HG02943 (cell line): ENCODE measurements around the gene MYT1.
"Not testable (repeated sequence)": the region's sequence is repeated elsewhere in the genome, so short reads cannot be mapped to it uniquely, and the experiment has no call there.

Experiments used
- ATAC-seq: cut with Tn5 transposase; IDR thresholded peaks from one replicate; pipeline ENCODE4 v1.9.1; 2021; ENCODE audit warnings: mild to moderate bottlenecking, low read depth, moderate library complexity; ENCODE audit not compliant: unreplicated experiment

MYT1 gene

DNA sequence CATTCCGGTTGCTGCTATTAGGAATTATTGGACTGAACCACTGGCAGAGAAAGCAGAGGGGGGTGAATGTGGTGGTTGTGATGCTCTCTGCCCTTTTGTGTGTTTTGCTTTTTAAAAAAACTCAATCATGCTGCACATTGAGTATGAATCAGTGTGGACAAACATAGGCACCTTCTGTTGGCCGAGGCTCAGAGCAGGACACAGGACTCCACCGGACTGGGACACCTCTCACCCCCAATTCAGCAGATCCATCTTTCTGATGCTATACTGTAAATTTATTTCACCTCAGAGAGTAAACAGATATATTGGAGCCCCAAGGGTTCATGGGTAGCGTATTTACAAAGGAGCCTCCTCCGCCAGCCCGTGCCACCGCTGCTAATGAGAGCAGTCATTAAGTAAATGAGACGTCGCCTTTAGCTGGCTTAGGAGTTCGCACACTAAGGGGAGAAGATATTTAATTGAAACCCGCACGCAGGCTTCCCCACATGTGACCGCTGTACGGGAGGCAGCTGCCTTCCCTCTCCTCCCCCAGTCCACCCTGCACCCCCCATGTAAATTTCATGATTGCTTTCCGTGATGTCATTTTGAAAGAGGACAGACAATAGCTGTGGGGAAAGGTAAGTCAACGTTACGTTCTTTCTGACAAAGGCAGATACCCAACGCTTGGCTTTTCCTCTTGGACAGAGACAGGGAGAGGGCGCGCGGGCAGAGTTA, at the start of gene MYT1:
TSS of gene MYT1 (plus strand) at position 330 of the 714 bp plus-strand sequence. CDS start 34,410 bp downstream, outside the sequence.
- ATAC-seq: no peak

DNA sequence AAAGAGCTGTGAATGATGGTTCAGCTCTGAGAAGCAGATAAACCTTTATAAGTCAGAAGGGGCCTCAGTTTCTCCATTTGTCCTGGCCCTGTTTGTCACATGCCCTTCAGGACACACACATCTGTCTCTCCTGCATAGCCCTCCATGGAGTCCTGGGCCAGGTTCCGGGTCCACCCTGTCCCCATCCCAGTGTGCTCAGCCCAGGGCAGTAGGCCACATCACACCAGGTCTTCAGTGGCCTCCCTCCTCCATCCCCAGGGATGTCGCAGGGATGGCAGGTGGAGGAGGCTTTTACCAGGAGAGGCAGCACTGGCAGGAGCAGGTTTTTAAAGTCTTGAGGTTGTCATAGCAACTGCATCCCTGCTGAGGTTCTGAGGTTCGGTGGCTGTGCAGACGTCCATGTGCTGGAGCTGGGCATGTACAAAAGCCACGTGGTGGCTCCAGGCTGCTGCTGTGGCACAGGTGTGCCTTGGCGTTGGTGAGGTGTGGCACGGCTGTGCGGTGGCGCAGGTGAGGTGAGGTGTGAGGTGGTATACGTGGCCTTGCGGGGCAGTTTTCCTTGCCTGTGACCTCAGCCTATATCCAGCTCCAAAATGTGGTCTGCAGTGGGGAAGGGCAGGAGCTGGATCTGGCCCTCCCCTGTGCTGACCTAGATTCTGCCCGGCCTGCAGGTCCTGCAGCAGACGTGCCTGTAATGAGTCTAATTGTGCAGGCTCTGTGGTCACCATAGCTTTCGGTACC, 48.9 kb upstream of the MYT1 start:
- no peak for ATAC-seq

- no peak for ATAC-seq
Measured at GRCh38 chr20:64116016-64116415, 48.2 kb upstream of the MYT1 start.

DNA sequence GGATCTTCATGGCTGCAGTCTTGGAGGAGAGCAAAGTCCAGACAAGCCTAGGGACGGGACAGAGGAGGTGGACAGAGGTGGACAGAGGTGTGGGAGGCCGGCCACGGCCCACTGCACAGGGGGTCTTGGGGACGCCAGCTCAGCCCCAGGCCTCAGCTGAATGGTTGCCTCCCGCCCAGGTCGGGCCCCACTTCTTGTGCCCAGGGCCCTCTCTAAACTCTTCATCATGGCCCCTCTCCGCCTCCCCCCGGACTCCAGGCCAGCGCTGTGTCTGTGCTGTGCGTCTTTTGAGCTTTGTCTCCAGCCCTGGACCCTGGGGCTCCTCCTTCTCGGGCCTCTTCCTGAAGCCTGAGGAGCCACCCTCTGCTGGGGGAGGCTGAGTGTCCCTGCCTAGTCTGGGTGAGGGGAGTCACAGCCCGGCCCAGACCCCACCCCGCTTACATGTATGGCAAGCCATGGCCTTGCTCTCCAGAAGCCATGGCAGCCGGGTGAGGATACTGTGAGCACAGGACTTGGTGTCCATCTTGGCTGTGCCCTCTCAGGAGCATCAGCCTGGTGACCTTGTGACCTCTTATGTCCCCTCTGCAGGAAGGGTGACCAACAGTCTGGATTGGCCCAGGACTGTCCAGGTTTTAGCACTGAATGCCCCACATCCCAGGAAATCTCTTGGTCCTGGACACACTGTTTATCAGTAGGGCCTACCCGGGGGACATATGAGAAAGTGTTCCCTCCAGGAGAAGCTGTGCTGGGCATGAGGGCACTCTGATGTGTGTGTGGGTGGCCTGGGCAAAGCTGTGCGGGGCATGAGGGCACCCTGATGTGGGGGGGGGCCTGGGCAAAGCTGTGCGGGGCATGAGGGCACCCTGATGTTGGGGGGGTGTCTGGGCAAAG, 47.5 kb upstream of the MYT1 start:
- no peak for ATAC-seq

GRCh38 chr20:64117432-64117777, 46.8 kb upstream of the MYT1 start:
- ATAC-seq: not testable (repeated sequence)

GRCh38 chr20:64119301-64119680, 45.0 kb upstream of the MYT1 start:
- no peak for ATAC-seq

- ATAC-seq: no peak
Measured at GRCh38 chr20:64119681-64120341, 44.4 kb upstream of the MYT1 start.

DNA sequence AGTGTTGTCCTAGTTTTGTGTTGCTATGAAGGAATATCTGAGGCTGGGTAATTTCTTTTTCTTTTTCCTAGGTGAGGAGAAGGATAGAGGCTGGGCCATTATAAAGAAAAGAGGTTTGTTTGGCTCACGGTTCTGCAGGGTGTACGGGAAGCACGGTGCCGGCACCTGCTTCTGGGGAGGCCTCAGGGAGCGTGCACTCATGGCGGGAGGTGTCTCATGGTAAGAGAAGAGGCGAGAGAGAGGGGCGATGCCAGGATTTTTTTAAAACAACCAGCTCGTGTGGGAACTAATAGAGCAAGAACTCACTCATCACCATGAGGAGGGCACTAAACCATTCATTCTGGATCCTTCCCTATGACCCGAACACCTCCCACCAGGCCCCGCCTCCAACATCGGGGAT, 42.7 kb upstream of the MYT1 start:
- no peak for ATAC-seq

DNA sequence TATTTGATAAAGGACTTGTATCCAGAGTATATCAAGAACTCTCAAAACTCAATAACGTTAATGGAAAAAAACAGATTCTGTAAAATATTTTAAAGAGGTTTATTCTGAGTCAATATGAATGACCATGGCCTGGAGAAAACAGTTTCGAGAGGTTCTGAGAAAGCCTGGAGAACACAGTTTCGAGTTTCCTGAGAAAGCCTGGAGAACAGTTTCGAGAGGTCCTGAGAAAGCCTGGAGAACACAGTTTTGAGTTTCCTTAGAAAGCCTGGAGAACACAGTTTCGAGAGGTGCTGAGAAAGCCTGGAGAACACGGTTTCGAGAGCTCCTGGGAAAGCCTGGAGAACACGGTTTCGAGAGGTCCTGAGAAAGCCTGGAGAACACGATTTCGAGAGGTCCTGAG, 41.3 kb upstream of the MYT1 start:
- ATAC-seq: not testable (repeated sequence)

- not testable (repeated sequence) for ATAC-seq
Measured at GRCh38 chr20:64123517-64123916, 40.7 kb upstream of the MYT1 start.

DNA sequence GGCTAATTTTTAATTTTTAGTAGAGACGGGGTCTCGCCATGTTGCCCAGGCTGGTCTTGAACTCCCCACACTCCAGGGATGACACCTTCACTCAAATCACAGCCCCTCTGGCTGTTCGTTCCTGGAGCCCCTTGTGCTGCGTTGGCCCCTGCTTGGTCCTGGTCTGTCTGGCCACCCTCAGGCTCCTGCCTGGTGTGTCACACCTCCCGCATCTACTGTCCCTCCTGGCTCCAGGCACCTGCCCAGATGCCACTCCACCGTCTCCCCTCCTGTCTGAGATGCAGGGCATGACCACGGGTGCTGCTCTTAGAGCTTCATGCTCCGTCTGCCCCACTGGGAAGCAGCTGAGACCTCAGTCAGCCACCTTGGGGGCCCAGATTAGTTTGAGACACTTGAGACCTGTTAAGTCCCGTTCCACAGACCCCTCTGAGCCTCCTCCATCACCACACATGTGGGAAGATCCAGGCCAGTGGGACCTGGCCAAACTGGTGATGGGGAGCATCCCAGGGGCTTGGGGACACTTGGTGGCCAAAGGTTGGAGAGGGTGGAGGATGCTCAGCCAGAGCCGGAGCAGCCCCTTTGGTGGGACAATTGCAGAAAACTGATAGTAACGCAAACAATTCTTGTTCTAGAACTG, 35.0 kb upstream of the MYT1 start:
- ATAC-seq: no peak

DNA sequence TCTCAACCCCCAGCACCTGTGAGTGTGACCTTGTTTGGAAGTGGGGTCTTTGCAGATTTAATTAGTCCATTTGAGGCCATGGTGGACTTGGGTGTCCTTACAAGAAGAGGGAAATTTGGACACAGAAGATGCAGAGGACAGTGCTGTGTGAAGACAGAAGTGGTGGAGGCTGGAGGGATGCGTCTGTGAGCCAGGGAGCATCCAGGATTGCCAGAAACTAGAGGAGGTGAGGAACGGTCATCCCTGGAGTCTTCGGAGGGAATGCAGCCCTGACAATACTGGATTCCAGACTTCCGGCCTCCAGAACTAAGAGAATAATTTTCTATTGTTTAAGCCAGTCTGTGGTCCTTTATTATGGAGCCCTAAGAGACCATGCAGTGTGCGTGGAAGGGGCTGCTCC, 34.0 kb upstream of the MYT1 start:
- no peak for ATAC-seq

GRCh38 chr20:64130876-64131275, 33.4 kb upstream of the MYT1 start:
- ATAC-seq: no peak

- no peak for ATAC-seq
Measured at GRCh38 chr20:64131406-64131805, 32.8 kb upstream of the MYT1 start.

- ATAC-seq: no peak
Measured at GRCh38 chr20:64133951-64134407, 30.3 kb upstream of the MYT1 start.

- ATAC-seq: not testable (repeated sequence)
Measured at GRCh38 chr20:64134744-64135143, 29.5 kb upstream of the MYT1 start.

DNA sequence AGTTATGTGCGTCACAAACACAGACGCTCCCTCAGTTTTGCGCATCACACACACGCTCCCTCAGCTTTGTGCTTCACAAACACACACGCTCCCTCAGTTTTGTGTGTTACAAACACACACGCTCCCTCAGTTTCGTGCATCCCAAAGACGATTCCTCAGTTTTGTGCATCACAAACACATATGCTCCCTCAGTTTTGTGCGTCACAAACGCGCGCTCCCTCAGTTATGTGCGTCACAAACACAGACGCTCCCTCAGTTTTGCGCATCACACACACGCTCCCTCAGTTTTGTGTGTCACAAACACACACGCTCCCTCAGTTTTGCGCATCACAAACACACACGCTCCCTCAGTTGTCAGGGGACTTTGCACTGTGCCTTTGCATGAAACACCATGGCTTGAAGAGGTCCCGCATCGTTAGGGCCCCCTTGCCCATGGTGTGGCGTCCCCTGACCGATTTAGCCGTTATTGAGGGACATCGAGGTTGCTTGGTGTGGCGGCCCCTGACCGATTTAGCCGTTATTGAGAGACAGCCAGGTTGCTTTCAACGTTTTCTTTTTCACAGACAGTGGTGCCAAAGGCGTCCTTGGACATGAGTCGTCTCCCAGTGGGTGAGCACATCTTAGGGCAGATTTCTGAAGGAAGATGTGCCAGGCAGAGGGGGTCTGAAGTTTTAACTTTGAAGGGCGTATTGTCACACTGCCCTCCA, 28.1 kb upstream of the MYT1 start:
- no peak for ATAC-seq

DNA sequence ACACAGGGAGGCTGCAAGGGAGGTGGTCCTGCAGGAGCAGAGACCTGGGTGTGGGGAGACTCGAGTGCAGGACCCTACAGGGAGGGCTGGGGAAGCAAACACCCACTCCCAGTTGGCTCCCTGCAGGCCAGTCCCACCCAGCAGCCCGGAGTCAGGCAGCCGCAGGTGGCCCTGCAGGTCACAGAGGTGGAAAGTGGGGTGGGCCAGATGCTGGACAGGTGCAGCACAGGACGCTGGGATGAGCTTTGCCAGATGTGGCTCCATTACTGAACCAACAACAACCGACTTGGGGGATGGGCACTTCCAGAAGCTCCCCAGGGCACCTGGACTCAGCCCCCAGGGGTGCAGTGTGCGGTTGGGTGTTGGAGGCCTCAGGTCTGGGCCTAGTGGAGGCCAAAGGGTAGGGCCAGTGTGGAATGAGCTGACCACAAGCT, 26.6 kb upstream of the MYT1 start:
- no peak for ATAC-seq

DNA sequence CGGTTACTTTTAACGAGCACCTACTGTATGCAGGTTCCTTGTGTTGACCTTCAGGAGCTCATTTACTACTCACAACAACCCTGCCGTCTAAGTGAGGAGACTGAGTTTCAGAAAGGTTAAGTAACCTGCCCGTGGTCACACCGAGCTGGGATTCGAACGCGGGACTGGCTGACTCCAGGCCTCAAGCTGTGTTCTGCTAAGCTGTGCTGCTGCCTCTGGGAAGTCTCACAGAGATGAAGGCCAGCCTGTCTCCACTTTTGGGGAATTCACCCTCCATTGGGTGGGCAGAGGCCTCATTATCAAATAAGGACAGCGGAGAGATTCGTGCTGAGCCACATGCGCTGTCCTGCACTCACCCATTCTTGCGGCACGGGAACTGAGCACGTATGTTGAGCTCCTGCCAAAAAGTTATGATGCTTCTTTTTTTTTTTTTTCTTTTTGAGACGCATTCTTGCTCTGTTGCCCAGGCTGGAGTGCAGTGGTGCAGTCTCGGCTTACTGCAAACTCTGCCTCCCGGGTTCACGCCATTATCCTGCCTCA, 25.9 kb upstream of the MYT1 start:
- ATAC-seq: no peak
